HAP-1 (cell line): ENCODE results near the gene PMM2.

Experiments used
- DNase-seq, 2 experiments: peaks; one replicate each; pipeline ENCODE4 v3.0.0-alpha.2; 2016 to 2020; ENCODE audit warnings: low spot score in 2 of 2
- H3K27me3 ChIP-seq: fragments of 250-450 bp; sonication (Bioruptor Pico); 2 replicates; pipeline ENCODE4 v1.5.1; 2020; ENCODE audit warnings: low read depth, mild to moderate bottlenecking, moderate library complexity
- H3K36me3 ChIP-seq: fragments of 250-450 bp; sonication (Bioruptor Pico); replicated peaks from 2 replicates; pipeline ENCODE4 v1.5.1; 2020; ENCODE audit warnings: mild to moderate bottlenecking
- H3K4me1 ChIP-seq: fragments of 250-450 bp; sonication (Bioruptor Pico); 2 replicates; pipeline ENCODE4 v1.5.1; 2020; ENCODE audit warnings: mild to moderate bottlenecking
- H3K4me3 ChIP-seq: fragments of 250-450 bp; sonication (Bioruptor Pico); 2 replicates; pipeline ENCODE4 v1.5.1; 2020; ENCODE audit warnings: mild to moderate bottlenecking, moderate library complexity
- H3K9me3 ChIP-seq: fragments of 250-450 bp; sonication (Bioruptor Pico); 2 replicates; pipeline ENCODE4 v1.5.1; 2020; ENCODE audit warnings: mild to moderate bottlenecking, moderate library complexity
- in situ Hi-C: fragments of 300-500 bp; cut with MboI; formaldehyde crosslinking; loops from 3 replicates; pipeline ENCODE4 v1.14.3; 2020; ENCODE audit warnings: low sequenced_read_pairs, inconsistent platforms, mixed read lengths

PMM2 gene

GRCh38 chr16:8893426-8893825 is 95.8 kb downstream of the PMM2 start:
- no peak overlapping the region for H3K4me3 ChIP-seq
- no peak for DNase-seq
- H3K27me3 ChIP-seq: no peaks in the 10 kb centered on the region
- in situ Hi-C loops: no loop called here
- no peaks in the 10 kb centered on the region for H3K4me1 ChIP-seq
- peaks cover 86% of the 10 kb centered on the region for H3K36me3 ChIP-seq
- no peaks in the 10 kb centered on the region for H3K9me3 ChIP-seq

DNA sequence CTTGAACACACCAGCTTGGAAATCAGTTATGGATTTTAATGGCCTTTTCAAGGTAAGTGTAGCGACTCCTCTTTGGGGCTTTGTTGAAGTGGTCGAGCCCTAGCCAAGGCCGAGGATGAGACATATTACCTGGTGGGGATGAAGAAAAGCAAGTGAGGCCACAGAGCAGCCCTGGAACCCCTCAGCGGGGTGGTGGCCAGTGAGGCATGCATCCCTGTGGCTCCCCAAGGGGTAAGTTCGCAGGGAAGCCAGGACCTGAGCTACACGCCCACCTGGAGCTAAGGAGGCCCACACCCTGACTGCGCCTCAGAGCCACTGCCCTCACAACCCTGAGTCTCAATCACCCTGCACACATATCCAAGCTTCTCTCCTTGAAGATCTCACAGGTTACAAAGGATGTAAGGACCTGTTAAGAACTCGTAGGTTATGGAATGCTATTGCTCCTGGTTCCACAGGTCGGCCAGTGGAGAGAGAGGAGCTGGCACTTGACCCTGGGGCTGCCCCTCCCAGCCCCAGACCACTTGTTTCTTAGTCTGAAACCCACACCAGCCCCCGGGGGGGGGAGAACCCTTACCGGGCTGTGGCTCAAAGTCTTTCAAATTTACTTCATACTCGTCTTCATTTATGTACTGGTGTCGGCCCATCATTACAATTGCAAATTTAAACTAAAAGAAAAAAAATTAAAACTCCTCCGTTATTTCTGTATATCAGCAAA is 96.5 kb downstream of the PMM2 start:
- H3K27me3 ChIP-seq: no peaks in the 10 kb centered on the region
- in situ Hi-C loops: no loop called here
- H3K36me3 ChIP-seq: peaks cover 93% of the 10 kb centered on the region

GRCh38 chr16:8894736-8895334 is 97.2 kb downstream of the PMM2 start:
- no peak for DNase-seq
- Histone ChIP-seq H3K4me3 (no peak overlapping the region), H3K4me1 (no peaks in the 10 kb centered on the region), H3K27me3 (no peaks in the 10 kb centered on the region), H3K9me3 (no peaks in the 10 kb centered on the region), H3K36me3 (peaks cover 96% of the 10 kb centered on the region)
- in situ Hi-C loops: no loop called here

More for the DNA sequence above, 96.5 kb downstream of the PMM2 start:
- no peak for DNase-seq
- H3K9me3 ChIP-seq: no peaks in the 10 kb centered on the region
- no peaks in the 10 kb centered on the region for H3K4me1 ChIP-seq
- H3K4me3 ChIP-seq: no peak overlapping the region

DNA sequence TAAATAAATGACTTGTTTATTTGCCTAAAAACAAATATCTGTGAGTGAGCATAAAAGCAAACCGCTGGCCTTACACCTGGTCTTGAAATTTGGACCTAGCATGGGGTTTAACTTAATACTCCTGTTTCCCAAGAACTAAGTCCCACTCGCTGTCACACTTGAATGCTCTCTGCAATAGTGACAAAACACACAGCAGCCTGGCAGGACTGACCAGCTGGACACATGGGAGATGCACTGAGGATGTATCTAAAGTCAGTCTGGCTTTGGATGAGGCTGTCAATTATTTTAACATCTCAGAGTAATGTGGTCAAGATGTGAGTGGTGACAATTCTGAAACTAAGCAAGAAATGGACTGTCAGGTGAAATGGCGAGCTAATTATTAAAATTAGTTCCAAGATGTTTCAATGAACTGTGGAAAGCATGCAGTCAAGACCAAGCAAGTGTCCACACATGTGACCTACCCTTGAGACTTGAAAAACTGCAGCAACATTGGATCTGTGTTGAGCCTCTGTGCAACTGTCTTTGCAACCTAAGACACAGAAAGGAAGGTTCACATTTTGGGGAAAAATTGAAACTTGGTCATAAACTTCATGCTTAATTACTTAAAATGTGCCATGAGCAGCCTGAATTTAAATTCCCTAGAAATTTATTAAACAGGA is 101.2 kb downstream of the PMM2 start:
- Histone ChIP-seq H3K36me3 (peaks cover 93% of the 10 kb centered on the region), H3K4me3 (no peak overlapping the region), H3K4me1 (no peaks in the 10 kb centered on the region), H3K27me3 (no peaks in the 10 kb centered on the region), H3K9me3 (no peaks in the 10 kb centered on the region)
- in situ Hi-C loops: no loop called here
- DNase-seq: no peak
